ENCODE measurements around the gene FLYWCH2. TPM values are rescaled to one million over a fixed set of nuclear protein-coding genes. Genes with fewer than 3 reads are reported as not detected.

The FLYWCH2 gene
- total and polyA plus RNA-seq, 7 donors: 27.5 to 64.2 (median 43.2) TPM

DNA sequence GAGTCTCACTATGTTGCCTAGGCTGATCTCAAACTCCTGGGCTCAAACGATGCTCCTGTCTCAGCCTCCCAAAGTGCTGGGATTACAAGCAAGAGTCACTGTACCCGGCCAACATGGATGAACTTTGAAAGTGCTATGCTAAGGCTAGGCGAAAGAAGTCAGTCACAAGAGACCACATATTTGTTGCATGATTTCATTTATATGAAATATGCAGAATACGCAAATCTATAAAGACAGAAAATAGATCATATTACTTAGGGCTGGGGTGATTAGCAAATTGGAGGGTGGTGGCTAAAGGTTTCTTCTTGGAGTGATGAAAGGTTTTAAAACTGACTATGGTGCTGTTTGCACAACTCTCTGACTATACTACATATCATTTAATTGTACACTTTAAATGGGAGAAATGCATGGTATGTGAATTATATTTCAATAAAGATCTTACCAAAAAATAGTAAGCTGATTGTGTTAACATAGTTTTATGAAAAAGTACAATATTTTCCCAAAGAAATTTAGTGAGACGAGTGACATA lies 27.5 kb downstream of the FLYWCH2 start:
- no peak overlapping the region for H3K27ac ChIP-seq
- peaks cover 0 to 15% (median 2%) of the 10 kb centered on the region in 4 donors for H3K36me3 ChIP-seq
- peaks cover 0 to 30% (median 22%) of the 10 kb centered on the region in 4 donors for H3K4me1 ChIP-seq
- no peak for DNase-seq
- no peak for TF ChIP-seq CTCF (IDR thresholded peaks at IDR 0.05)
- no peak for TF ChIP-seq POLR2A (IDR thresholded peaks at IDR 0.05)
- no peak for TF ChIP-seq EP300 (IDR thresholded peaks at IDR 0.05)
- TF ChIP-seq POLR2AphosphoS5 (IDR thresholded peaks at IDR 0.05): no peak
- no peak overlapping the region for H3K4me3 ChIP-seq
- WGBS, 2 donors: 62 to 75% methylated on average over 5 of the region's 5 CpGs
- intact Hi-C loops (cut with DNase I): loop anchor here (10.0 kb wide), 1 partner anchor 244 kb away; no protein-coding TSS in a partner anchor
- H3K27me3 ChIP-seq: no peaks in the 10 kb centered on the region
- H3K9me3 ChIP-seq: no peaks in the 10 kb centered on the region

GRCh38 chr16:2911638-2912329 lies 28.8 kb downstream of the FLYWCH2 start, which contains the start of gene FLYWCH1:
TSS of gene FLYWCH1 (plus strand) at chr16:2911931. CDS start at chr16:2929686, 17,755 bp downstream.
- no peak for TF ChIP-seq CTCF (IDR thresholded peaks at IDR 0.05)
- TF ChIP-seq POLR2AphosphoS5 (IDR thresholded peaks at IDR 0.05): peak; percentile 62 to 93 (median 81)
- TF ChIP-seq EP300 (IDR thresholded peaks at IDR 0.05): no peak
- peak in 1 of 2 donors; percentile 42 for TF ChIP-seq POLR2A (IDR thresholded peaks at IDR 0.05)
- intact Hi-C loops (cut with DNase I): loop anchor here (10.0 kb wide), 1 partner anchor 243 kb away; no protein-coding TSS in a partner anchor
- WGBS, 2 donors: 0 to 1% methylated on average over 85 of the region's 85 CpGs

DNA sequence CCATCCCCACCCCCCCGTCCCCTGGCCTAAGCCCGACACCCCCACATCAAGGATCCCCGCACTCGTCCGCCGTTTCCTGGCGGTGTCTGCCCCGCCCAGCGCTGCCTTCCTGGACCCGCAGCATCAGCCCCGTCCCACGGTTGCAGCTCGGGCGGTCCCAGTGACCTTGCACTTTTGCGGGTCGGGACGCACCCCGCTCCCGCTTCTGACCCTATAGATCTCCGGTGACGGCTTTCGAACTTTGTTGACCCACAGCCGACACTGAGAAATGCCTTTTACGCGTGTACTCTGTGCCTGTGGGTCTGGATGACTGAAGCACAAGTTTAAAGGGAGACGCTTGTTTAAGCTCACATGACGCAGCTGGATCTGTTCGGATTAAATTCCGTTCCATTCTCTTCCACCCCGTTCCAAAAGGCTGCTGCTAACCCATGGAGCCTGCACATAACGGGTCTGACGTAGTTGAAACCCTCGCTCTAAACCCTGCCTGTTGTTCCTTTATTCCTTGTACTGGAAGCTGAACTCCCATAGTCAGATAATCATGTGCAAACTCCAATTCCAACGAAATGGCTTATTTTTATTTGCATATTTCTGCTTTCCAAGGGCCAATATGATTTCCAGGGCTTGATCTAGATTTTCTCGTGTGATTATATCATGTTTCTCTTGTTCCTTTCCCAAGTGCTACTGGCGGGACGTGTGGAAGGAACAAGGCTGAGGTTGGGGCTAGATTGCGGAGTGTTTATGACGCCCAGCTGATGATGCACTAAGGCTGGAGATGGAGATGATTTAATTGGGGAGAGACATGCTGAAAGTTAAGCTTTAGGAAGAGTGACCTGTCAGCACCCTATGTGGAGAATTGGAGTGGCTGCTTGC lies 29.6 kb downstream of the FLYWCH2 start:
- Histone ChIP-seq H3K27ac (peak overlapping the region; percentile 92 to 96 (median 94)), H3K27me3 (no peaks in the 10 kb centered on the region), H3K9me3 (no peaks in the 10 kb centered on the region), H3K36me3 (peaks cover 0 to 34% (median 3%) of the 10 kb centered on the region in 4 donors), H3K4me1 (peaks cover 0 to 16% (median 14%) of the 10 kb centered on the region in 4 donors), H3K4me3 (peak overlapping the region; percentile 85 to 94 (median 89))
- intact Hi-C loops (cut with DNase I): loop anchor here (10.0 kb wide), 1 partner anchor 242 kb away; no protein-coding TSS in a partner anchor
- peak; percentile 80 for DNase-seq
- WGBS, 2 donors: 5 to 8% methylated on average over 39 of the region's 39 CpGs
- TF ChIP-seq CTCF (IDR thresholded peaks at IDR 0.05): no peak
- TF ChIP-seq EP300 (IDR thresholded peaks at IDR 0.05): peak in 1 of 4 donors; percentile 2
- TF ChIP-seq POLR2AphosphoS5 (IDR thresholded peaks at IDR 0.05): peak; percentile 34 to 73 (median 56)
- TF ChIP-seq POLR2A (IDR thresholded peaks at IDR 0.05): peak in 1 of 2 donors; percentile 6

More at GRCh38 chr16:2911638-2912329, 28.8 kb downstream of the FLYWCH2 start, which contains the start of gene FLYWCH1:
- Histone ChIP-seq H3K36me3 (peaks cover 0 to 28% (median 3%) of the 10 kb centered on the region in 4 donors), H3K27ac (peak within 1 kb of the TSS; percentile 92 to 96 (median 94)), H3K4me1 (peaks cover 0 to 21% (median 14%) of the 10 kb centered on the region in 4 donors), H3K27me3 (no peaks in the 10 kb centered on the region), H3K4me3 (peak within 1 kb of the TSS; percentile 85 to 94 (median 89)), H3K9me3 (no peaks in the 10 kb centered on the region)
- peak; percentile 99 for DNase-seq

- TF ChIP-seq POLR2AphosphoS5 (IDR thresholded peaks at IDR 0.05) (no peak), EP300 (IDR thresholded peaks at IDR 0.05) (no peak), CTCF (IDR thresholded peaks at IDR 0.05) (no peak), POLR2A (IDR thresholded peaks at IDR 0.05) (no peak)
- WGBS, 2 donors: 91 to 93% methylated on average over 7 of the region's 7 CpGs
- intact Hi-C loops (cut with DNase I): loop anchor here (10.0 kb wide), 1 partner anchor 241 kb away; no protein-coding TSS in a partner anchor
- H3K9me3 ChIP-seq: no peaks in the 10 kb centered on the region
- H3K27ac ChIP-seq: peak overlapping the region in 2 of 4 donors; percentile 92 to 96
- H3K36me3 ChIP-seq: peaks cover 0 to 39% (median 3%) of the 10 kb centered on the region in 4 donors
- peaks cover 0 to 15% (median 14%) of the 10 kb centered on the region in 4 donors for H3K4me1 ChIP-seq
- DNase-seq: no peak
- no peak overlapping the region for H3K4me3 ChIP-seq
- no peaks in the 10 kb centered on the region for H3K27me3 ChIP-seq
Observed at GRCh38 chr16:2913603-2914002, 30.6 kb downstream of the FLYWCH2 start.
